SU-DHL-6 (cell line): ENCODE results near the gene TGFB1.

ENCODE experiments used
- H2AFZ ChIP-seq: fragments of 200-600 bp; sonication (generic); 2 replicates; pipeline ENCODE4 v1.6.1; 2014; ENCODE audit warnings: low read depth, mild to moderate bottlenecking, moderate library complexity, mixed read lengths, antibody characterized with exemption, low read length; ENCODE audit not compliant: severe bottlenecking
- H3F3A ChIP-seq: fragments of 200-600 bp; shearing (Covaris generic); 2 replicates; pipeline ENCODE4 v1.6.0; 2016; ENCODE audit warnings: antibody characterized with exemption, mild to moderate bottlenecking; ENCODE audit not compliant: insufficient read depth
- H3K27ac ChIP-seq: fragments of 200-600 bp; sonication (generic); 2 replicates; pipeline ENCODE4 v1.5.1; 2016; ENCODE audit warnings: low read depth, mild to moderate bottlenecking, low read length, moderate library complexity, mixed read lengths
- H3K27me3 ChIP-seq: fragments of 200-600 bp; sonication (generic), shearing (Covaris generic); 2 replicates; pipeline ENCODE4 v1.6.0; 2014; ENCODE audit warnings: mild to moderate bottlenecking, low read length
- H3K36me3 ChIP-seq: fragments of 200-600 bp; sonication (generic); 2 replicates; pipeline ENCODE4 v1.6.1; 2014; ENCODE audit warnings: mild to moderate bottlenecking, low read length, mixed read lengths
- H3K4me2 ChIP-seq: fragments of 300-600, 200-600 bp; shearing (Covaris generic), sonication (generic); 2 replicates; pipeline ENCODE4 v1.6.0; 2014; ENCODE audit warnings: low read length, low read depth, mild to moderate bottlenecking; ENCODE audit not compliant: poor library complexity, severe bottlenecking
- H3K4me3 ChIP-seq: fragments of 200-600 bp; sonication (generic); 2 replicates; pipeline ENCODE4 v1.5.1; 2014; ENCODE audit warnings: antibody characterized with exemption, low read length, mild to moderate bottlenecking, mixed read lengths; ENCODE audit not compliant: insufficient read depth, poor library complexity, severe bottlenecking
- H3K79me2 ChIP-seq: fragments of 200-600 bp; sonication (generic); 2 replicates; pipeline ENCODE4 v1.6.1; 2014; ENCODE audit warnings: mild to moderate bottlenecking, low read length, moderate library complexity; ENCODE audit not compliant: insufficient read depth
- H3K9ac ChIP-seq: fragments of 200-600 bp; sonication (generic); 2 replicates; pipeline ENCODE4 v1.7.0; 2014; ENCODE audit warnings: mild to moderate bottlenecking, low read length
- H3K9me2 ChIP-seq: fragments of 200-600 bp; sonication (generic); replicated peaks from 2 replicates; pipeline ENCODE4 v1.6.1; 2014; ENCODE audit warnings: low read length; ENCODE audit not compliant: insufficient read depth
- H3K9me3 ChIP-seq: fragments of 200-600 bp; sonication (generic); 2 replicates; pipeline ENCODE4 v1.6.1; 2014; ENCODE audit warnings: low read length, mixed read lengths; ENCODE audit not compliant: insufficient read depth
- H4K20me1 ChIP-seq: fragments of 200-600 bp; sonication (generic); 2 replicates; pipeline ENCODE4 v1.6.1; 2014; ENCODE audit warnings: low read depth, mild to moderate bottlenecking, antibody characterized with exemption, low read length, moderate library complexity, mixed read lengths
- CTCF ChIP-seq: fragments of 200-600 bp; sonication (generic); IDR thresholded peaks from one replicate; pipeline ENCODE4 v1.5.1; 2017; ENCODE audit warnings: antibody characterized with exemption, mild to moderate bottlenecking, low read length, moderate library complexity; ENCODE audit not compliant: insufficient read depth, poor library complexity, severe bottlenecking
- EZH2phosphoT487 ChIP-seq: fragments of 200-600 bp; sonication (generic), shearing (Covaris generic); conservative IDR thresholded peaks from 2 replicates; pipeline ENCODE4 v1.6.1; 2018; ENCODE audit warnings: mild to moderate bottlenecking, antibody characterized with exemption, low read length, moderate library complexity, mixed read lengths

The TGFB1 gene

GRCh38 chr19:41288673-41289530 is 64.8 kb downstream of the TGFB1 start:
- Histone ChIP-seq H3K27ac (no peak overlapping the region), H3F3A (no peaks in the 10 kb centered on the region), H3K4me3 (no peak overlapping the region), H4K20me1 (no peaks in the 10 kb centered on the region), H3K79me2 (peaks cover 4% of the 10 kb centered on the region; the same call in 1 of the 2 replicates), H3K9ac (no peak overlapping the region), H3K9me3 (no peaks in the 10 kb centered on the region), H2AFZ (no peak overlapping the region), H3K4me2 (no peak overlapping the region), H3K36me3 (peaks cover 48% of the 10 kb centered on the region; the same call in 1 of the 2 replicates), H3K27me3 (no peaks in the 10 kb centered on the region), H3K9me2 (no peaks in the 10 kb centered on the region)
- no peak for TF ChIP-seq CTCF
- TF ChIP-seq EZH2phosphoT487 = no peak
